HepG2 (cell line): ENCODE data around the gene TRAPPC10. TPM values are rescaled to one million over a fixed set of nuclear protein-coding genes. Genes with fewer than 3 reads are reported as not detected.

ENCODE experiments used
- ATAC-seq: fragments of 200-7000 bp; cut with Tn5 transposase; 3 replicates; pipeline ENCODE4 v1.9.1; 2020; ENCODE audit warnings: mild to moderate bottlenecking, moderate library complexity
- BruUV-seq: library from RNA; stranded (reverse); fragments of 400-500 nt; replicated peaks from 2 replicates; lab custom pipeline; 2021; lab: Mats Ljungman, UMichigan
- CTCF ChIA-PET: fragments of 300-600 bp; formaldehyde crosslinking; extraction: SDS; loops from one replicate; lab custom pipeline; 2021; ENCODE audit warnings: low total read pairs, inconsistent platforms, low intra/inter-chr PET ratio; lab: Yijun Ruan, JAX
- POLR2A ChIA-PET: fragments of 350-600 bp; sonication (Branson Sonifier 250); formaldehyde crosslinking; loops from one replicate; lab custom pipeline; 2020; ENCODE audit warnings: antibody characterized with exemption, inconsistent platforms; lab: Yijun Ruan, JAX
- DNase-seq: peaks from one replicate; pipeline ENCODE4 v3.0.0-alpha.2; 2015; ENCODE audit warnings: low spot score
- FAIRE-seq: peaks from 3 replicates; lab custom pipeline; 2011; peaks lifted over from hg19 to GRCh38; lab: Jason Lieb, UNC
- H2AFZ ChIP-seq: one replicate; pipeline ENCODE4 v1.6.1; 2011; ENCODE audit warnings: low read length, inconsistent platforms
- H3K27ac ChIP-seq: fragments of 300-600 bp; 3 replicates; pipeline ENCODE4 v1.8.0; 2011; ENCODE audit warnings: mixed run types, mild to moderate bottlenecking, mixed read lengths, low read length, inconsistent platforms; ENCODE audit not compliant: insufficient read depth; ENCODE audit errors: extremely low read length
- H3K27me3 ChIP-seq, 2 experiments: fragments of 200-600 bp in 1 of 2; 2 replicates in 1 of 2; 3 replicates in 1 of 2; pipeline versions ENCODE4 v1.6.0 to v1.8.0; 2011; ENCODE audit warnings: low read length in 2 of 2, mild to moderate bottlenecking in 2 of 2, moderate library complexity in 2 of 2, inconsistent platforms in 1 of 2; ENCODE audit not compliant: insufficient read depth in 2 of 2, control insufficient read depth in 1 of 2
- H3K36me3 ChIP-seq, 2 experiments: fragments of 200-600 bp in 1 of 2; replicated peaks in 1 of 2; 2 replicates in 1 of 2; 3 replicates in 1 of 2; pipeline versions ENCODE4 v1.5.1 to v1.8.0; 2011; ENCODE audit warnings: low read length in 2 of 2, inconsistent platforms in 1 of 2; ENCODE audit not compliant: insufficient read depth in 2 of 2, control insufficient read depth in 1 of 2
- H3K4me1 ChIP-seq: 2 replicates; pipeline ENCODE4 v1.5.1; 2012; ENCODE audit warnings: low read length, inconsistent platforms; ENCODE audit not compliant: insufficient read depth
- H3K4me2 ChIP-seq: 2 replicates; pipeline ENCODE4 v1.6.0; 2011; ENCODE audit warnings: low read depth, low read length, inconsistent platforms
- H3K4me3 ChIP-seq, 3 experiments: fragments of 200-600 bp in 1 of 3; sonication (generic), shearing (Covaris generic) in 1 of 3; replicated peaks in 1 of 3; 2 replicates each; pipeline ENCODE4 v1.5.1; 2011 to 2016; ENCODE audit warnings: low read length in 3 of 3, inconsistent platforms in 2 of 3, low read depth in 2 of 3, mild to moderate bottlenecking in 2 of 3, control low read depth in 1 of 3, mixed read lengths in 1 of 3; ENCODE audit not compliant: insufficient read depth in 1 of 3
- H3K79me2 ChIP-seq: one replicate; pipeline ENCODE4 v1.6.1; 2011; ENCODE audit warnings: low read length, inconsistent platforms; ENCODE audit not compliant: insufficient read depth
- H3K9ac ChIP-seq: 2 replicates; pipeline ENCODE4 v1.6.0; 2011; ENCODE audit warnings: mild to moderate bottlenecking, low read depth, low read length, inconsistent platforms; ENCODE audit not compliant: insufficient read depth
- H3K9me3 ChIP-seq: 2 replicates; pipeline ENCODE4 v1.5.1; 2012; ENCODE audit warnings: mild to moderate bottlenecking, low read length
- H4K20me1 ChIP-seq: 2 replicates; pipeline ENCODE4 v1.6.0; 2011; ENCODE audit warnings: inconsistent platforms, mild to moderate bottlenecking, low read length, moderate library complexity; ENCODE audit not compliant: insufficient read depth
- FOXO1 ChIP-seq: sonication (generic); formaldehyde crosslinking; IDR thresholded peaks from 2 replicates; pipeline ENCODE4 v1.4.0; 2020; ENCODE audit warnings: missing genetic modification reagents
- NFYB ChIP-seq: sonication (generic); formaldehyde crosslinking; IDR thresholded peaks from 2 replicates; pipeline ENCODE4 v1.4.0; 2020; ENCODE audit warnings: missing genetic modification reagents
- RBM39 ChIP-seq: fragments of 200-400 bp; formaldehyde crosslinking; IDR thresholded peaks from one replicate; pipeline ENCODE4 v1.6.1; 2018; ENCODE audit warnings: antibody characterized with exemption, mild to moderate bottlenecking, low read depth, low read length; ENCODE audit not compliant: poor library complexity, severe bottlenecking
- RFX5 ChIP-seq: IDR thresholded peaks from 2 replicates; pipeline ENCODE4 v1.6.1; 2011; ENCODE audit warnings: low read depth, low read length, improper control_type of control experiment
- ZNF34 ChIP-seq: sonication (generic); formaldehyde crosslinking; IDR thresholded peaks from 2 replicates; pipeline ENCODE4 v1.4.0; 2020; ENCODE audit warnings: mild to moderate bottlenecking, missing genetic modification reagents, borderline replicate concordance
- ZNF350 ChIP-seq: sonication (generic); formaldehyde crosslinking; IDR thresholded peaks from 2 replicates; pipeline ENCODE4 v1.4.0; 2020; ENCODE audit warnings: mild to moderate bottlenecking, low read depth, missing genetic modification reagents, borderline replicate concordance
- ZNF605 ChIP-seq: sonication (generic); formaldehyde crosslinking; IDR thresholded peaks from 2 replicates; pipeline ENCODE4 v1.8.0; 2022; ENCODE audit warnings: mild to moderate bottlenecking, missing genetic modification reagents
- ZNF773 ChIP-seq: sonication (generic); formaldehyde crosslinking; IDR thresholded peaks from 2 replicates; pipeline ENCODE4 v1.4.0; 2020; ENCODE audit warnings: missing genetic modification reagents, borderline replicate concordance
- ZNF879 ChIP-seq: sonication (generic); formaldehyde crosslinking; IDR thresholded peaks from 2 replicates; pipeline ENCODE4 v1.8.1; 2023; ENCODE audit warnings: missing genetic modification reagents
- ZSCAN5A ChIP-seq: sonication (generic); formaldehyde crosslinking; IDR thresholded peaks from 2 replicates; pipeline ENCODE4 v1.8.0; 2022; ENCODE audit warnings: mild to moderate bottlenecking, missing genetic modification reagents, borderline replicate concordance
- WGBS: methylation state at CpG from one replicate; pipeline ENCODE4 v1.1.6; 2017; ENCODE audit warnings: low lambda C conversion rate; 5-methylcytosine and 5-hydroxymethylcytosine counted together
- in situ Hi-C: cut with HindIII; loops from 2 replicates; pipeline ENCODE4 v1.10.0; 2017; ENCODE audit warnings: low pct_unique_long_range_greater_than_20kb; ENCODE audit not compliant: extremely low pct_ligation_motif_present
- intact Hi-C: fragments of 100-400 bp; cut with micrococcal nuclease; formaldehyde crosslinking; loops from one replicate; pipeline ENCODE4 v1.10.0; 2022; ENCODE audit not compliant: unreplicated experiment
- polyA plus RNA-seq, 8 experiments: library from polyadenylated mRNA; depleted of rRNA in 3 of 8; stranded (reverse) in 7 of 8; unstranded in 1 of 8; fragments of >200 nt; fragmentation: Illumina TruSeq in 4 of 8; extraction: Trizol in 4 of 8; gene quantifications; 2 replicates each; pipeline versions ENCODE4 v1.2.1 to v1.2.3, GENCODE V29; 2011 to 2016; ENCODE audit warnings: low read depth in 4 of 8, missing spikeins in 1 of 8, mixed read lengths in 1 of 8; ENCODE audit not compliant: insufficient read depth in 1 of 8
- total RNA-seq, 5 experiments: library from RNA; depleted of rRNA; stranded (reverse); fragments of >200 nt; fragmentation: Illumina TruSeq; extraction: Trizol; gene quantifications; 2 replicates each; pipeline ENCODE4 v1.2.3, GENCODE V29; 2016; ENCODE audit warnings: low read depth in 1 of 5
- TF ChIP-seq, protein P1 (sequence below): sonication (generic); formaldehyde crosslinking; IDR thresholded peaks from 2 replicates; pipeline ENCODE4 v1.4.0; 2020; ENCODE audit warnings: missing genetic modification reagents, low read depth, mild to moderate bottlenecking, borderline replicate concordance
- TF ChIP-seq, protein P2 (sequence below): sonication (generic); formaldehyde crosslinking; IDR thresholded peaks from 2 replicates; pipeline ENCODE4 v1.8.0; 2022; ENCODE audit warnings: low read depth, missing genetic modification reagents

Gene TRAPPC10
- total and polyA plus RNA-seq, 2 of the 13 experiments (the other 11 are each of a cell fraction or from before 2014, with no cell fraction given), result 10.6 to 16.5 TPM

DNA sequence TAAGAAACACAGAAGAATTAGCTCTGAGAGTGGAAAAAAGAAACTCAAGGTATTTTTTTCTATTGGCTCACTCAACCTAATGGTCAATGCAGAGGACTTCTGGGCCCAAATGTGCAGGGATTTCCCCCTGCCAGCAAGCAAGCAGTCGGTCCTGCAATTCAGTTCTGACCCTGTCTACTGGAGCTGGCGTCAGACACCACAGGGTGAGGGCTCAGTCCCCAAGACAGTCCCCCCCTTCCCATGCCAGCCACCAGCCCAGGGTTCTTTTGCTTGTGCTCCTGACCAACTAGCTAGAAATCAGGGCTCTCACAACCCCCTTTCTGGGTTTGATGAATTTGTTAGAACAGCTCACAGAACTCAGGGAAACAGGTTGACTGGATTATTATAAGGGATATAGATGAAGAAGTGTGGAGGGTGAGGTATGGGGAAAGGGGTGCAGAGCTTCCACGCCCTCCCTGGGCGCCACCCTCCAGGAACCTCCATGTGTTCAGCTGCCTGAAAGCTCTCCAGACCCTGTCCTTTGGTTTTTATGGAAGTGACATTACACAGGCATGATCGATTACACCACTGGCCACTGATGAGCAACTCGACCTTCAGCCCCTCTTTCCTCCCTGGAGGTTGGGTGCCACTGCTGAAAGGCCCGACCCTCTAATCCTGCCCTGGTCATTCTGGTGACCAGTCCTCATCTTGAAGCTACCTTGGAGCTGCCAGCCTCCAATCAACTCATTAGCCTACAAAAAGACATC is 72.6 kb downstream of the TRAPPC10 start:
- DNase-seq (no peak), ATAC-seq (no peak), FAIRE-seq (no peak)
- in situ Hi-C loops, result no loop called here
- 94% methylated on average over 7 of the region's 7 CpGs for WGBS
- no peak overlapping the region for H3K27ac ChIP-seq
- H3K27me3 ChIP-seq, result no peaks in the 10 kb centered on the region
- no peaks in the 10 kb centered on the region for H3K79me2 ChIP-seq
- H3K4me2 ChIP-seq, result no peak overlapping the region
- no peak overlapping the region for H3K4me3 ChIP-seq
- no peaks in the 10 kb centered on the region for H3K9me3 ChIP-seq
- no peak overlapping the region for H2AFZ ChIP-seq
- H3K36me3 ChIP-seq, result peaks cover 16 to 75% of the 10 kb centered on the region in 2 experiments
- POLR2A ChIA-PET, result no interaction called here
- intact Hi-C loops, result no loop called here
- BruUV-seq, result no TSS peak
- no peaks in the 10 kb centered on the region for H3K4me1 ChIP-seq
- CTCF ChIA-PET, result no interaction called here
- no peak overlapping the region for H3K9ac ChIP-seq
- TF ChIP-seq ZNF605 (CRISPR knock-in tag), result no peak
- TF ChIP-seq ZNF34 (CRISPR knock-in tag), result no peak
- TF ChIP-seq FOXO1 (CRISPR knock-in tag), result no peak
- no peak for TF ChIP-seq RFX5
- TF ChIP-seq, protein P1, sequence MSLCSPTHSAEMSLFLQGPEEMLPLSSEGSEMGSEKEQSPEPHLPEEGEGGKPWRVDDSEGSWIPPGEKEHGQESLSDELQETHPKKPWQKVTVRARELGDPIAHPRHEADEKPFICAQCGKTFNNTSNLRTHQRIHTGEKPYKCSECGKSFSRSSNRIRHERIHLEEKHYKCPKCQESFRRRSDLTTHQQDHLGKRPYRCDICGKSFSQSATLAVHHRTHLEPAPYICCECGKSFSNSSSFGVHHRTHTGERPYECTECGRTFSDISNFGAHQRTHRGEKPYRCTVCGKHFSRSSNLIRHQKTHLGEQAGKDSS, result no peak
- TF ChIP-seq ZNF879, result no peak
- TF ChIP-seq ZNF350 (CRISPR knock-in tag), result no peak
- no peak for TF ChIP-seq RBM39
- TF ChIP-seq, protein P2, sequence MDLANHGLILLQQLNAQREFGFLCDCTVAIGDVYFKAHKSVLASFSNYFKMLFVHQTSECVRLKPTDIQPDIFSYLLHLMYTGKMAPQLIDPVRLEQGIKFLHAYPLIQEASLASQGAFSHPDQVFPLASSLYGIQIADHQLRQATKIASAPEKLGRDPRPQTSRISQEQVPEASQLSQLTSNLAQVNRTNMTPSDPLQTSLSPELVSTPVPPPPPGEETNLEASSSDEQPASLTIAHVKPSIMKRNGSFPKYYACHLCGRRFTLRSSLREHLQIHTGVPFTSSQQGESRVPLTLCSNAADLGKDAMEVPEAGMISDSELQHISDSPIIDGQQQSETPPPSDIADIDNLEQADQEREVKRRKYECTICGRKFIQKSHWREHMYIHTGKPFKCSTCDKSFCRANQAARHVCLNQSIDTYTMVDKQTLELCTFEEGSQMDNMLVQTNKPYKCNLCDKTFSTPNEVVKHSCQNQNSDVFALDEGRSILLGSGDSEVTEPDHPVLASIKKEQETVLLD, result no peak
- no peak for TF ChIP-seq ZNF773
- no peak for TF ChIP-seq NFYB (CRISPR knock-in tag)
- TF ChIP-seq ZSCAN5A (CRISPR knock-in tag), result no peak
- H4K20me1 ChIP-seq, result no peaks in the 10 kb centered on the region
